Islet precursor cell (in vitro differentiated cells): ENCODE measurements around the gene TP53INP2.
"Not testable (repeated sequence)": the region's sequence is repeated elsewhere in the genome, so short reads cannot be mapped to it uniquely, and the experiment has no call there.

Experiments
- DNase-seq: peaks from one replicate; pipeline ENCODE4 v3.0.0-alpha.2; 2018

TP53INP2 gene

DNA sequence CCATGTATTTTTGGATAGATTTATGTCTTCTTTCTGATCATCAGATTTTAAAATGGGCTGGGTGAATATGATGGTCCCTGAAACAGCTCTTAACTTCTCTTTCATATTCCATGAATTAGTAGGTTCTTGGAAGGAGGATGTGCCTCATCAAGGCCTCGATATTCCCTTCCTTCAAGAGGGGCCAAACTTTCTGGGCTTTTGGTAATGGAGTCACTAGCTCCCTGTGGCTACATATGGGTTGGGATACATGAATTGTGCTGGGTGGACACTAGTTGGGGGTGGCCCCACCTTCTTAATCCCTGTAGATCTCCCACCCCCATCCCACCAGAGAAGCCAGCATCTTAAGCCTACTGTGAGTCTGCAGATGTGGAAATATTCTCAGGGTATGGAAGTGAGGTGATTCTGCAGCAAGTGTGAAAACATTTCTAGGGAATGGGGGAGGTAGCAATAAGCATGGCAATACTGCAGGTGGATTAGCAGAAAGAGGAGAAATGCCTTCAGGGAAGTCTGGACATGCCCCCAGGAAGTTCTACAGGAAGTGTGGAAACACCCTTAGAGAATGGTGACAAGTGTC is 2.2 kb downstream of the TP53INP2 start:
- no peak for DNase-seq

DNA sequence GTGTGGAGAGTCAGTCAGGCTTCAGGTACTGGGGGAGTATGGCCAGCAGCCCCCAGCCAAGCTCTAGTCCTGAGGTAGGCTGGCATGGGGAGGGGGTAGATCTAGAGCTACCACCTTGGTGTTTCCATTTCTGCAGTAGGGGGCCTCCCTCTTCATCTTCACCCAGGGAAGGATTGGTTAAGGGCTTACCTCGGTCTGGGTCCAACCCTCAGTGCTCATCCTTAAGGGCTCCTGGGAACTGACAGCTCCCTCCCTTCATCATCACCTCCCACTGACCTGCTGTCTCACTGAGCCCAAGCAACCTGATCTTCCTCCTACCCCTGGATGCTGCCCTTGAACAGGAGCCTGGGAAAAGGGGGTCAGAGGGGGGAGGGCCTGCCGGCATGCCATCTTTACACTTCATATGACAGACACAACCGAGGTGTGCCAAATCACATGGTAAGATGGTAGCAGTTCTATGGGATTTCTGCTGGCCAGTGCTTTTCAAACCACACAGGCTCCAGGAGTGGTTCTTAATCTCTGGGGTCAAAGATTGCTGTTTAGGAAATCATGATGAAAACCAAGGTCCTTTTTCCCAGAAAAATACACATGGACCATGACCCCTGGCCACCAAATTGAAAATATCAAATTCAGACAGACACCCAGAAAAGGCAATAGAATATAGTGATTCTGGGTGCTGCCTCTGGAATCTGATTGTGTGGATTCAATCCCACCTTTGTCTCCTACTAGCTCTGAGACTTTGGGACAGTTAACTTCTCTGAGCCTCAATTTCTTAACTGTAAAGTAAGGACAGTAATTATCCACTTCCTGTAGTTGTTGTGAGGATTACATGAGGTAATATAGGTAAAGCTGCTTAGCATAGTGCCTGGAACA is 3.0 kb downstream of the TP53INP2 start:
- no peak for DNase-seq

DNA sequence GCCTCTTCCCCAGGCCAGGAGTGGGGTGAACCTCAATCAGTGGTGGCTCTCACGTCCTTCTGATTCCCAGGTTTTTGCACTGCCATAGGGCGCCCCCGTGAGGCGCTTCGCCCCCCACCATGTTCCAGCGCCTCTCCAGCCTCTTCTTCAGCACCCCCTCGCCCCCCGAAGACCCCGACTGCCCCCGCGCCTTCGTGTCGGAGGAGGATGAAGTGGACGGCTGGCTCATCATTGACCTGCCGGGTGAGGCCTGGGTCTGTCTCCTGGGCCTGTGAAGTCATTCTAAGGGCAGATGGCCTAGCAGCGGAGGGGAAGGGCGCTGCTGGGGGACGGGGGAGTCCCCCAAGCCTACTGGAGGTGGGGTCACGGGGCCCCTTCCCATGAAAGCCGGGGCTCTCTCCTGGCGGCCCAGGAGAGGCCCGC is 4.5 kb downstream of the TP53INP2 start:
- DNase-seq = no peak

DNA sequence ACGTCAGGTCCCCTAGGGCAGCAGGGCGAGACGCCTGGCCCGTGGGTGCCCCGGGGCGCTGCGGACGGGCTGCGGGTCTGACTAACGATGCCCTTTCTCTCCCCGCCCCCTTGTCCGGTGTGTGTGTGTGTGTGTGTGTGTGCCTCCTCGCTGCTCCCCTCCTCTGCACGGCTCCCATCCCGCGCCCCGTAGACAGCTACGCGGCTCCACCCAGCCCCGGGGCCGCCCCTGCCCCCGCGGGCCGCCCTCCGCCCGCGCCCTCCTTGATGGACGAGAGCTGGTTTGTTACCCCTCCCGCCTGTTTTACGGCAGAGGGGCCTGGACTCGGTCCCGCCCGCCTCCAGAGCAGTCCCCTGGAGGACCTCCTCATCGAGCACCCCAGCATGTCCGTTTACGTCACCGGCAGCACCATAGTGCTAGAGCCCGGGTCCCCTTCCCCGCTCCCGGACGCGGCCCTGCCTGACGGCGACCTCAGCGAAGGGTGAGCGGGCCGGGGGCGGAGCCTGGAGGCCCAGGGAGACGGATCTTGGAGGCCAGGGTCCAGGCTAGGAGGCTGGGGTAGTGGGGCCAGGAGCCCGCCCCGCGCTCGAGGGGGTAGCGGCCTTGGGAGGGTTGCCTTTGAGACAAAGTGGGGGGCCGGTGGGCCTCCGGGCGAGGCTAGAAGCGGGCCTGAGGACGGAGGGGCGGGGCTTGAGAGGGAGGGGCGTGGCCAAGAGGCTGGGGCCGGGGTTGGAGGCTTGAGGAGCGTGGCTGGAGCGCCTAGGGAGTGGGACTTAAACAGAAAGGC is 5.1 kb downstream of the TP53INP2 start:
- DNase-seq = peak; percentile 87

DNA sequence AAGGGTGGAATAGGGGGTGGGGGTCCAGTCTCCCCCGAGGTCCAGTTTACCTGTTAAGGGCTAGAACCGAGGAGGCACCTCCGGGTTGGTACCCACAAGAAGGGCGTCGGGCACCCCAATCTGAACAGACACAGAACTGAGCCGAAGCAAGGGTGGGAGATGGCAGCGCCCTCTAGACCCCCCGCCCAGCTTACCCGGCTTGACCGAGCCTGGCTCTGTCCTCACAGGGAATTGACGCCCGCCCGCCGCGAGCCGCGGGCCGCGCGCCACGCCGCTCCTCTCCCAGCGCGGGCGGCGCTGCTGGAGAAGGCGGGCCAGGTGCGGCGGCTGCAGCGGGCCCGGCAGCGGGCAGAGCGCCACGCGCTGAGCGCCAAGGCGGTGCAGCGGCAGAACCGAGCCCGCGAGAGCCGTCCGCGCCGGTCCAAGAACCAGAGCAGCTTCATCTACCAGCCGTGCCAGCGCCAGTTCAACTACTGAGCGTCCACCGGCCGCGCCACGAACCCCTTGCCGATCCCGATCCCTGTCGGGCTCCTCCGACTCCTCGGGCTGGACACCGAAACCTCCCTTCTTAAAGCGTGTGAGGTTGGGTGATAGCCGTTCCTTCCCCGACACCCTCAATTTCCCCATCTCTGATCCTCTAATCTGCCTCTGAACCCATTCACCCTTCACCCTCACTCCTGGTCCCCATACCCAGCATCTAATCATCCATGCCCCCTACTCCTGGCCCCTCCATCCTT is 5.9 kb downstream of the TP53INP2 start:
- DNase-seq = peak; percentile 89

DNA sequence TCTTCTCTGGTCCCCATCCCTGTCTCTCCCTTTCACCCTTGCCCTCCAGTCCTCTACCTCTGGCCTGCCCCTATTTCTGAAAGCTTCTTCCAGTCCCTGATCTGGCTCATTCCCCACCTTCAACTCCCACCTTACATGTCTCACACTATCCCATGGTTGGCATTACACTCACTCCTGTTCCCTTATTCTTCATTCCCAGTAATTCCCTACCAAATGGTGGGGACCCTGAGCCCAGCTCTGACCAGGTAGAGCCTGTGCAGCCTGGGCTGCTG is 6.4 kb downstream of the TP53INP2 start:
- no peak for DNase-seq

DNA sequence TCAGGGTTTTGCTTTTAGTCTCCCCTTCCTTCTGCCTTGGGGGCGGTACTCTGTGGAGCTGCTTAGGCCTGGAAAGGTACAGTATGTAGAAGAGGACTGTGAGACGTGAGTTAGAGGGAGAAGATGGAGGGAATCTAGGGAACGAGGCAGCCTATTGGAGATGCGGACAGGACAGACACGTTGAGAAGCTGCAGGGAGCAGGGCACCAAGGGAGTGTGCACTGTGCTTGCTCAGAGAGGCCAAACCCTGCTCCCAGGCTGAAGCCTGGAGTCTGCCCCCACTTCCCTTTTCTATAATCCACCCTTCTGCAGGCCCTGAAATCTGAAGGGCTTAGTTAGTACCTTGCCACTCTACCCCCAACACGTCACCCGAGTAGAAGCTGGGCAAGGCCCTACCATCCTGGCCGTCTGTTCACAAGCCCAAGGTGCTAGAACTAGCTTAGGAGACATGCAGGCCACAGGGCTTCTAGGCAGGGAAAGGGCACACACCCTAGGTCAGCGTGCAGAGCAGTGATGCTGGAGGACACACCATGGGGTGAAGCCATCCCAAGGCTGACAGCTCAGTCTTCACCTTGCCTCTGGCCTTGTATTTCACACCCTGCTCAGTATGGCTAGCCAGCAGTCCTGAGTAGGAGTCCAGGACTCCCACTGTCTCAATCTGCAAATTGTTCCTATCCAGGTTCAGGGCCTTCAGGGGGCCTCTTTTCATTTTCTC is 6.9 kb downstream of the TP53INP2 start:
- no peak for DNase-seq

DNA sequence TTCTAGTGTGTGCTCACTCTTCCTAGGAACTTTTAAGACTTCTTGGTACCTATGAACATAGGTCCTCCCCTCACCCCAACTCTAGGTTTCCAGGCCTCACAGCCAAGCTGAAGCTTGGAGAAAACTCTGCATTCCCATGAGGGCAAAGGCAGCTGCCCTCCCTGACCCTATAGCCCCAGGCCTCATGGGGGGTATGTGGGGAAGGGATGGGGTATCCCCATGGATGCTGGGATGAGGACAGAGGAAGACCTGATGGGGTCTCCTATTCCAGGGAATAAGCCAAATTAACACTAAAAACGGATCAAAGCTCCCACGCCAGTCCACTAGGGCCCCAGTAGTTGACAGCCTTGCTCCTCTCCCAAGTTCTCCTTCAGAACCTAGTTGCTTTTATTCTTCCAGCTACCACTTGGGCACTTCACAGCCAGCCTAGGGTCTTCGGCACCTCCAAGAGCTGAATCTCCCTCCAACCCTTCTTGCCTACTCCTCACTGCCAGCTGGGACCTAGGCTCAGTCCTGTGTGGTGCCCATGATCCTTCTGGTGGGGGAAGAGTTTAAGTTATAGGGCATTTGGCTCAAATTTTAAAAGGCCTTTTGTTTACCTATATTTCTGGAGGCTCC is 7.8 kb downstream of the TP53INP2 start:
- no peak for DNase-seq

DNA sequence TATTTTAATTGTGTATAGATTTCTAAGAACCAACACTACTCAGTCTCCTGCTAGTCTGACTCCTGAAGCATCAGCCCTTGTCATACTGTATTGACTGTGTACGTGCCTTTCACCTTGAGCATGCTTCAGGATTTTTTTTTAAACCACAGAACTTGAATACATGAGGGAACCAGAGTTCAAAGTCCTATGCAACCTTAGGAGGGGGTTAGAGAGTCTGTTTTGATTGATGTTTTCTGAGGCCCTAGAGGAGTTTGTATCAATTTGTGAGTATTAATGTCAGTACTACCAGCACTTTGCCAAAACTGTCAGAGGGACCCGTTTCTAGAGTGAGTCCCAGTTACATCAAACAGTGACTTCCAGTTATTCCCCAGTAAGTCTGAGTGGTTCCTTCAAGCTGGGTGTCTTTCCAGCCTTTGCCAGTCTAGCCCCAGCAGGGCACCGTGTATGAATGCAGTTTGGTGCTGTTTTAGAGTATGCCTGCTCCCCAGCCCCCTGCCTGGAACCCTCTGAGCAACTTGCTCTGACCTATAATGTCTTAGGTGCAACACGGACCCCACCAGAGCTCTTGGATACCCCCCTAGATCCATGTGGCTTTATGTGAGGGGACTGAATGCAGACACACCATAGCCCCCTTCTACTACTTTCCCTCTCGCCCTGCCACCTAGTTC is 8.5 kb downstream of the TP53INP2 start:
- DNase-seq = no peak

DNA sequence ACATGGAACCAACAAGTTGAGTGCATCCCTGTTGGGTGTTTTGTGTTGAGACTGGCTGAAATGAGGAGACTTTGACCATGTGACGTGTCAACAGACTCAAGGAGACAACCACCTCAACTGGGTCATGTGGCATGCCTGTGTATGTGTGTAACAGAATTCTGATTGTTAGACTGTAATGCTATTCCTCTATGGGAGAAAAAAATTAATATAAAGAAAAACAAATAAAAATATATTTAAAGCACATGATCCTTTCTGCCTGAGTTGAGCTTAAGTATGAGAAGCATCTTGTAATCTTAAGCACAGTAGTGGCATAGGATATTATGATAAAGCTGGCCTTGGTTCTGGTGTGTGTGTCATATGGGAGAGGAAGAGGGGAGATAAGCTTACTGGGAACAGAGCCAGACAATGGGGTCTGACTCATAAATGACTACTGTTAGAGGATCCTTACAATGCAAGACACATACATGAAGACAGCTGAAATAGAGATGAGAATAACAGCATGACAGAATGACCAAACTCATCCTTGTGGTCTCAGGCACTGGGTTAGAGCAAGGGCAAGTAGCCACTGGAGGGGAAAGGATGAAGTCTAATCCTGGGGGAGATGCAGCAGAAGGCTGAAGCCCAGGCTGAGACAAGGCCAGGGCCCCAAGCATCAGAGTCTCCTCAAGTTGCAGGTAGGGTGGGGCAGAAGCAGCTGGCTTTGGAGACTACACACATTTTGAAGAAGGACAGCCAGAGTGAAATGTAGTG is 9.2 kb downstream of the TP53INP2 start:
- no peak for DNase-seq

DNA sequence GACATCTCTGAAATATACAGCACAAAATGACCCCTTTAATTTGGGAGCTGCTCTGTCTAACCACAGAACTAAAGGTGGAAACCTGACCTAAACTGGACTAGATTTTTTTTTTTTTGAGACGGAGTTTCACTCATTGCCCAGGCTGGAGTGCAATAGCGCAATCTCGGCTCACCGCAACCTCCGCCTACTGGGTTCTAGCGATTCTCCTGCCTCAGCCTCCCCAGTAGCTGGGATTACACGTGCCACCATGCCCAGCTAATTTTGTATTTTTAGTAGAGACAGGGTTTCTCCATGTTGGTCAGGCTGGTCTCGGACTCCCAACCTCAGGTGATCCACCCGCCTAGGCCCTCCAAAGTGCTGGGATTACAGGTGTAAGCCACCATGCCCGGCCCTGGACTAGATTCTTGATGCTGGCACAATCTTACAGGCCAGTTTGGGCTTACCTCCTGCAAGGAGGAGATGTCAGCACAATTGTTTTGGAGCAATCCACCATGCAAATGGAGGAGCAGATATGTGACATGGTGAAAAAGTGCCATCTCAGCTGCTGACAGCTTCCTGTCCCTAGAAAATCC is 9.9 kb downstream of the TP53INP2 start:
- DNase-seq = not testable (repeated sequence)

DNA sequence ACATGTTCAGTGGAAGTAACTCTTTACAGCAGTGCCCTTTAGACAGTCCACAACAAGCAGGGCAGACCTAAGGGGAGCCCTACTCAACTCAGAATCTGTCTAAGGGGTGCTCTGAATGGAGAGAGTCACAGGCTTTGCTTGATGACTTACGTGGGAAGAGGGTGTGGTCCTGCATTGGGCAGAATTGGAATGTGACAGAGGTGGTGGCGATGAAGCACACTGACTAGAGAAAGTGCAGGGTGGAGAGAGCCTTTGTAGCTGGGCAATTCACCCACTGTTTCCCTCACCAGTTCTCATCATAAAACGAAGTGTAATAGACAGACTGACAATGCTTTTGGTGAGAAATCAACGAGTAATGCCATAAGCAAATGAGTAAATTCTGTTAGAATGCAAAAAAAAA is 11.2 kb downstream of the TP53INP2 start:
- no peak for DNase-seq

DNA sequence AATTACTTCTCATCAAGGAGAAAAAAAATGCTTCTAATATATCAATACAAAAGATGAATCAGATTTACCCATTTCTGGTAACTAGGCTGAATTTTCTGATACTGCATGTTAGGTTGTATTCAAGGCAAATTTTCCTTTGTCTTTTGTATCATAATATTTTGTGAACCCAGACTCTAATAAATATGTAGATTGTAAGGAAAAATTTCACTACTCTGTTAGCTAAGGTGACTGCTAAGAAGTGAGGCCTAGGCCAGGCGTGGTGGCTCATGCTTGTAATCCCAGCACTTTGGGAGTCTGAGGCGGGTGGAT is 12.7 kb downstream of the TP53INP2 start:
- no peak for DNase-seq

DNA sequence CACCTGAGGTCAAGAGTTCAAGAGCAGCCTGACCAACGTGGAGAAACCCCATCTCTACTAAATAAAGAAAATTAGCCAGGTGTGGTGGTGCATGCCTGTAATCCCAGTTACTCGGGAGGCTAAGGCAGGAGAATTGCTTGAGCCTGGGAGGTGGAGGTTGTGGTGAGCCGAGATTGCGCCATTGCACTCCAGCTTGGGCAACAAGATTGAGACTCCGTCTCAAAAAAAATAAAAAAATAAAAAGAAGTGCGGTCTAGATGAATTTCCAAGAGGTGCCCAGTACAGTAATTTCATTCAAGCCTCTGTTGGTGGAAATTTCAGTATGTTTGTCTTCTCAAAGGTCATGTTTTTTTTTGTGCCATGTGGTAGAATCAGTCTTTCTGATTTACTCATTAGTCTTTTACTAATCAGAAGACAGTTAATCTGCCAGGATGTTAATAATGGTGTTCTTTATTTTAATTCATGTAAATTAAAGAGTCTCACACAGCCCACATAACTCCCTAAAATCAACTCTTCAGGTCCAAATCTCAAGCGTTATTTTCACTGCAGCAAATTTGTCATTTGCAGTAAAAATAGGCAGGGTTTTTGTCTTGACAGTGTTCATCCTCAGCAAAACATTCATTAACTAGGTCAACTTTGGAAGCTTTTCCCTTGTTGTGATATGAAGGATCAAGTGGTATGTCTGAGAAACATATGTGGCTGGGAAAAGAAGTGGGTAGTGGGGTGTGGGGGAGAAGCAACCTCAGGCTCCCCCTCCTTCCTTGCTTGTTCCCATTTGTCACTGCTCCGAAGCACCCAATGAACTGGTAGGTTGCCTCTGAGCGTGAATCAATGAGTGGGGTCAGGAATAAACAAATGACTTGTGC is 13.3 kb downstream of the TP53INP2 start:
- no peak for DNase-seq

DNA sequence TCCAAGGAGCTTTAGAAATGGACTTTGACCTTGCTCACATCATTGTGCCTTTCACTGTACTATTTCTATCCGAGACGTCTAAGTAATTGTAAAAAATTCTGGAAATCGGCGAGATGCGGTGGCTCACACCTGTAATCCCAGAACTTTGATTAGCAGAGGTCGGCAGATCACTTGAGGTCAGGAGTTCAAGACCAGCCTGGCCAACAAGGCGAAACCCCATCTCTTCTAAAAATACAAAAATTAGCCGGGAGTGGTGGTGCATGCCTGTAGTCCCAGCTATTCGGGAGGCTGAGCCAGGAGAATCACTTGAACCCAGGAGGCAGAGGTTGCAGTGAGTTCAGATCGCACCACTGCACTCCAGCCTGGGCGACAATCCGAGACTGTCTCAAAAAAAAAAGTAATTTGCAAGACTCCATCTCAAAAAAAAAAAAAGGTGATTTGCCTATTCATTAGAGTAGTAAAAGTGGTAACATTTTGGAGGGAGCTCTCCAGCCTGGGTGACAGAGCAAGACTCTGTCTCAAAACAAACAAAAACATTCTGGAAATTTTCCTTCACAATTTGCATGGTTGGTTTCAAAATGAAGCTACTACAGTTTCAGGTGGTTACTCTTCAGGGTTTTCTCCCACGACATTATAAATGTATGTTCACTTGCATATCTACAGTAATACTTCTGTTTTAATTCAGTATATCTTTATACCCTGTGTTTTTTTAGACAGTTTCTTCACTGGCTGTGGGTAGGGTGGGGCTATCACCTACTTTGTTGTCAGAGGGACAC is 15.3 kb downstream of the TP53INP2 start:
- not testable (repeated sequence) for DNase-seq

DNA sequence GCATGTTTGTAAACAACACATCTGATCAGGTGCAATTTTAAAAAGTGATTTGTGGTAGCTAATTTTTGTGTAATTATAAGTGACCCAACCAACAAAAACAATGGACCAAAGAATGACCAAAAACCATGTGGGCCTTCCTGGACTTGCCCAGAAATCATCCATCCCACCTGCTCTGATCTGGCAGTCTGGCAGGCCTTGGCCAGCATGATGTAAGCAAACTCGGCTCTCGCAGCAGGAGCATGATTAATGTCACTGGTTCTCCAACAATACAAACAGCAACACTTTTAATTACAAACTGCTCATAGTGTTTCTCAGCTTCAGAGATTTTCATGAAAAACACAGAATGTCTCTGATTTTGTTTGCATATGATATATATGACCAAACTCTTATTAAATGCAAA is 16.1 kb downstream of the TP53INP2 start:
- DNase-seq = no peak

DNA sequence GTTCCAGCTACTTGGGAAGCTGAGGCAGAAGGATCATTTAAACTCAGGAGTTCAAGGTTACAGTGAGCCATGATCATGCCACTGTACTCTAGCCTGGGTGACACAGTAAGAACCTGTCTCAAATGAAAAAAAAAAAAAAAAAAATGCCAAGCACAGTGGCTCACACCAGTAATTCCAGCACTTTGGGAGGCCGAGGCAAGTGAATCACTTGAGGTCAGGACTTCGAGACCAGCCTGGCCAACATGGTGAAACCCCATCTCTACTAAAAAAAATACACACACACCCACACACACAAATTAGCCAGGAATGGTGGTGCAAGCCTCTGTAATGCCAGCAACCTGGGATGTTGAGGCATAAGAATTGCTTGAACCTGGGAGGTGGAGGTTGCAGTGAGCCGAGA is 18.4 kb downstream of the TP53INP2 start:
- DNase-seq = not testable (repeated sequence)

DNA sequence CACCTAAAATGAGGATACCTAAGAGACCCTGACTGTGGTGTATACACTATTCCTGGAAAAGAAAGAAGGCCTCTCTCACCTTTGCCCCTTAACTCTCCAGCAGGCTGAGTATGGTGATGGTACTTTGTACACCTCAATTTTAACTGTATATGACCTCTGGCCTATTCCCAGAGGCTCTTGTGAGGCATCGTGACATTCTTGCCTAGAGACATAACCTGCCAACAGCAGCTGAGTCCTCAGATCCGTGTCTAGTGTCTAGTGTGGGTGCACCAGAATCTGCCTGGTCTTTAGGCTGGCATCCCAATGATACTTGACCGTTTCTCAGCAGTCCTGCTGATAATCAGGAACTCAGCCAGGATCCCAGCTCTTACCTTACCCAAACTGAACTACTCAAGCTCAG is 20.0 kb downstream of the TP53INP2 start:
- no peak for DNase-seq

DNA sequence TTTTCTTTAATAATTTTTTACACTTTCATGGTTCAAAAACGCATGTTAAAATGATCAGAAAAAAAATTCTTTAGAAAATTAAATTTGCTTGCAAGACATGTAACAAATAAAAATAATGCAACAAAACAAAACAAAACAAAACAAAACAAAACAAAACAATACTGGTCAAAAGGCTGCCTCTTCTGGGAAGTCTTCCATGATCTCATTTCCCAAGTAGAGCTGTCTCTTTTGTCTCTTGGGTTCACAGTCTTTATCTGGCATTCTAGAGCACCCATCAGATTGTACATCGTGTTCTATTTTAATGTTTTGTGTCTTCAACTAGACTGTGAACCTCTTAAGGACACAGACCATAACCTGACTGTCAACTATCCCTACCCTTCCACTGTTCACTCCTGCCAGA is 25.3 kb downstream of the TP53INP2 start:
- no peak for DNase-seq
